CD4-positive, alpha-beta T cell treated with Interferon gamma for 1 hour (primary cell): ENCODE data around the gene CLEC6A.
A peak's percentile ranks its signal among the peaks of the same experiment; 100 is the strongest.
"Not testable (repeated sequence)": the region's sequence is repeated elsewhere in the genome, so short reads cannot be mapped to it uniquely, and the experiment has no call there.

ENCODE experiments used
- DNase-seq: peaks from one replicate; pipeline ENCODE4 v3.0.0-alpha.2; 2020

CLEC6A gene

GRCh38 chr12:8455727-8456360 lies at the start of gene CLEC6A:
CLEC6A (plus strand) TSS chr12:8455962; CDS start chr12:8456112, 150 bp downstream.
- DNase-seq, result no peak

GRCh38 chr12:8419576-8419975 lies 36.2 kb upstream of the CLEC6A start:
- peak; percentile 47 for DNase-seq

GRCh38 chr12:8420506-8420905 lies 35.3 kb upstream of the CLEC6A start:
- DNase-seq, result no peak

DNA sequence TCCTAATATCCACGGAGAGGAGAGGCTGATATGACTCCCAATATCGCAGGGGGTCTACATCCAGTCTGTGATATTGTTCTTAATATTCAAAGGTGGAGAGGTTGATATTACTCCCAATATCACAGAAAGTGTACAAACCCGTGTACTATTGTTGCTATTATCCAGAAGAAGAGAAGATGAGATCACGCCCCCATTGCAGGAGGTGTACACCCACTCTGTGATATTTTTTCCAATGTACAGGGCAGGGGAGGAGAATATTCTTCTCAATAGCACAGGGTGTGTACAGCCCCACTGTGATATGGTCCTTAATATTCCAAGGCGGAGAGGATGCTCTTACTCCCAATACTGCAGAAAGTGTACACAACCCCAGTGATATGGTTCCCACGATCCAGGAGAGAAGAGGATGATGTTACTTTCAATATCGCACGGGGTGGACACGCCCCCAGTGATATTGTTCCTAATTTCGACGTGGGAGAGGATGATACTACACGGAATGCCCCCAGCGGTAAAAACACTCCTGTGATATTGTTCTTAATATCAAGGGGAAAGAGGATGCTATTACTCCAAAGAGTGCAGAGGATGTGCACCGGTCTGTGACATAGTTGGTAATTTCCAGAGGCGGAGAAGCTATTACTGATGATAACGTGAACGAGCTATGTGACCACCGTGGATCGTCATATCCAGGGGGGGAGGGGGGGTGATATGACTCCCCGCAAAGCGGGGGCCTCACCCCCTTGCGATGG lies 11.1 kb upstream of the CLEC6A start:
- not testable (repeated sequence) for DNase-seq

DNA sequence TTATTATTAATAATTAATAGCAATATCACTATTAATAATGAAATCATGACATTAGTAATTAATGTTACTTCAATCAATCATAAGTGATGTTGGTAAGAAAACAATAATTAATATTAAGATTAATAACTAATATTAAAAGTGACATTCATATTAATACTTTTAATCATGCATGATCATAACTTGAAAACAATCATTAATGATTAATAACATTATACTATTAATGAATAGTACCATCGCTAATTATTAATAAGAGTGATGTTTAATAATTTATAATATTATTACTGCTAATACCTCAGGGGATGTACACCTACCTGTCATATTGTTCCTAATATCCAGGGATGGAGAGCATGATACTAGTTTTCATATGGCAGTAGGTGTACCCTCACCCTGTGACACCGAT lies 10.0 kb upstream of the CLEC6A start:
- DNase-seq, result no peak

- DNase-seq, result no peak
These were observed 8.9 kb upstream of the CLEC6A start for GRCh38 chr12:8446642-8447547.

DNA sequence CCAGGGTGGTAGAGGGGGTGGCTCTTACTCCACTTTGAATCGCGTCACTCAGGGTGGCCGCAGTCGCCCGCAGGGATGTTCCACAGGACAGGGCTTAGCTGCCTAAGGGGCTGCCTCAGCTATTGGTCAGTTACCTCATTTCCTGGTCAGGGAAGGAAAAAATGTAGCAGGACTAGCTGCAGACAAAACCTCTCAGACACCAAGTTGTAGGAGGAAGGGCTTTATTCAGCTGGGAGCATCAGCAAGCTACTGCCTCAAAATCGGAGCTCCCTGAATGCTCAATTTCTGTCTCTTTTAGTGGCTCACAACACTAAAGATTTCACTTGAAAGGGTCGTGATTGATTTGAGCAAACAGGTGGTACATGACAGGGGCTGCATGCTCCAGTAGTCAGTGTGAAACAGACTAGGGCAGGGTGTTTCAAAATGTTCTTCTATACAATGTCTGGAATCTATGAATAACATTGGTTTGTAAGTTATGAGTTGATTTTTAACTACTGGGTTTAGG lies 6.4 kb upstream of the CLEC6A start:
- DNase-seq, result no peak

DNA sequence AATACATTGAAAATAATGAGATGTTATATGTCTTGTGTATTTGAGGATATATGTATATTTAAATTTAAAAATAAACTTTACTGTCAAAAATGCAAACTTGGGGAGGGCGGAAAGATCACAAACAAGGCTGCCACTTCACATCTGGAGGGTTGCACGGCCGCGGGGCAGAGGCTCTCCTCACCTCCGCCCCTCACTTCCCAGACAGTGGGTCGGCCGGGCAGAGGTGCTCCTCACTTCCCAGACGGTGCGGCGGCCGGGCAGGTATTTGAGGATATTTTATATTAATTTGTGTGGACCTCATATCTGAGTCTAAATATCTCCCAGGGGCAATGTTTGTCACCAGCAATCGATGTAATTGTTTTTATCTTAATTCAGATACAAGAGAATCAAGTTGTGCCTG lies 3.7 kb upstream of the CLEC6A start:
- DNase-seq, result no peak

- peak; percentile 54 for DNase-seq
These were observed 2.7 kb upstream of the CLEC6A start for GRCh38 chr12:8453021-8453513.

DNA sequence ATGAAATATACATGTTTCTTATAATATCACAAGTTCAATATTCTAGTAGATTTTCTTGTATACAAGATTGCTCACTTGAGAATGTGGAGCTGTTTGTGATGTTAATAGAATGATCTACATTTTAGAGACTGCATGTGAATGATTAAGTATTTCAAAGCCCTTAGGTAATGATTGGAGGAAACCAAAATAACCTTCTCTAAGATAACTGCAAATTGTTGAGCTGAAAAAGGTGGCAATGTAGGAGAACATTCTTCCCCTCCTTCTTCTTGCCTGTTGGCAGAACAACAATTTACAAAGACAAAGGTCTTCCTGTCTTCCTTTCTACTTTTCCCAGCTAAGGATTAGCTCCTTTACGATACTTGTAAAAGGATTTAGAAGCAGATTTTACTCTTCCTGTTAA lies 2.0 kb upstream of the CLEC6A start:
- DNase-seq, result no peak

DNA sequence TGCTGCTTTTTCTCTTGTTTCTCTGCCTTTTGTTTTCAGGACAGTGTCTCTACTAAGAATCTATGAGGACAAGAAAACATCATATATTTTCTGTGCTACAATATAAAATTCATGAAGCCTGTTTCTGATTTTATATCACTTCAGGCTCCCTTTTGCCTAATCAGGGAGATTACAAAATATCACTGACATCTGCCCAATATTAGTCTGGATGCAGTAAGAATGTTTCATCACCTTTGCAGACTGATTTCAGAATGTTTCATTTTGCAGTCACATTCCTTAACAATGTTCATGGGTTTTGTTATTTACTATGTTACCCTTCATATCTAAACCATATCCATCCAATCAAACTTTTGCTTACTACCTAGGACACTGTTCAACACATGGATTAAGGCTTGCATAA lies 491 bp upstream of the CLEC6A start:
- no peak for DNase-seq

DNA sequence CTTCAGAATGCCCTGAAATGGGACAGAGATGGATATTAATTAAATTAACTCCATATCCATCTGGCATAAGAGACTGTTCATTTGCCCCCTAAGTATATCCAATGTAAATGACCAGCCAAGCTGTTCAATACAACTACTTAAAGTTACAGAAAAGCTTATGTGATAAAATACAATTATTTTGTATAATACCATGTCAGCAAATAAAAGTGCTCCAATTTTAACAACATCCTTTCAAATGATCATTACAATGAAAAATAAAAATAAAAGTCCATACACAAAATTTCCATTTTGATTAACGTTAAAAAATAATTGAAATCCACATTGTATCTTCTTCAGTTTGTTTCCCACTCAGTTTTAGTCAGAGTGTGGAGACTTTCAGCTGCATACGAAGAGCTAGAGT lies 5.7 kb downstream of the CLEC6A start:
- DNase-seq, result no peak

GRCh38 chr12:8465301-8465996 lies 9.7 kb downstream of the CLEC6A start:
- no peak for DNase-seq

DNA sequence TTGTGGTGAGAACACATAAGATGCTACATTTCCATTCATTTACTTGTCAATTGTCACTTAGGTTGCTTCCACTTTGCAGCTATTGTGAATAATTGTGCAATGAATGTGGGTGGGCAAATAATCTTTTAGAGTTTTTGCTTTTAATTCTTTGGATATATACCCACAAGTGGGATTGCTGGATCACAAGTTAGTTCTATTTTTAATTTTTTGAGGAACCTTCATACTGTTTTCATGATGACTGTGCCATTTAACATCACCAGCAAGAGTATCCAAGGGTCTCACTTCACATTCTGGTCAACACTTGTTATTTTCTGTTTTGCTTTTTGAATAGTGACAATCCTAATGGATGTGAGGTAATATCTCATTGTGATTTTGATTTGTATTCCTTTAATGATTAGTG lies 10.5 kb downstream of the CLEC6A start:
- DNase-seq, result no peak

- DNase-seq, result no peak
These were observed 15.3 kb downstream of the CLEC6A start for GRCh38 chr12:8471090-8471489.

GRCh38 chr12:8475508-8476203 lies 19.9 kb downstream of the CLEC6A start:
- no peak for DNase-seq

DNA sequence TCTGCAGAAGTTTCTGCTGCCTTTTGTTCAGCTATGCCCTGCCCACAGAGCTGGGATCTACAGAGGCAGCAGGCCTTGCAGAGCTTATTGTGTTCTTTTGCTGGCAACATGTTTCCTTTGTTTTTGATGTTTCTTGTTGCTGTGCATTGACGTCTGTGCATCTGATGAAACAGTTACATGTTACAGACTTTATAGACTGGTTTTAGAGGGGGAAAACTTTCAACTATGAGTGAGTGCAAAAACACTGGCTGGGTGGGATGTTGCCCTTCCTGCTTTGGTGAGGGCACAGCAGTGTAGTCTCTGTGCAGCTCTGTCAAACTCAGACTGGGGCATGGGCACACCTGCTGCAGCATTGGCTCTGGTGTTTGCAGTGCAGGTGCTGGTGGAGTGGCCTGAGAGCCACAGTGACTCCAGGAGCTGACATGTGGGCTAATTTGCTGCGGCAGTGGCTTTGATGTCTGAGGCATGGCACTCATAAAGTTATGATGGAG lies 26.9 kb downstream of the CLEC6A start:
- DNase-seq, result no peak

DNA sequence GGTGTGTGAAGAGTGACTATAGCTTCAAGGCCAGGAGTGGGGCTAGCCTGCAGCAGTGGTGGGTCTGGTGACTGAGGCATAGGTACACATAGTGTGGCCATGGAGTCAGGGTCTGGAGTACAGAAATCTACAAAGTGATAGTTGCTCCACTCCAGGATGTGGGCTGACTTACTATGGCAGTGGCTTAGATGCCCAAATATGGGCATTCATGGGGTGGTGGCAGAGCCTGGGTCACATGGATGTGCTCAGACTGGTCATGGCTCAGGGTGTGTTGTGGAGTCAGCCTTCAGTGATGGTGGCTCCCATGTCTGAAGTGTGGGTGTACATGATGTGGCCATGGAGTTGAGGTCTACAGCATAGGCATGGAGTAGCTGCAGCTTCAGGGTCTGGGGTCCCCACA lies 27.3 kb downstream of the CLEC6A start:
- no peak for DNase-seq

- DNase-seq, result no peak
These were observed 36.1 kb downstream of the CLEC6A start for GRCh38 chr12:8491646-8492530.

GRCh38 chr12:8493084-8493483 lies 37.3 kb downstream of the CLEC6A start:
- DNase-seq, result peak; percentile 50

DNA sequence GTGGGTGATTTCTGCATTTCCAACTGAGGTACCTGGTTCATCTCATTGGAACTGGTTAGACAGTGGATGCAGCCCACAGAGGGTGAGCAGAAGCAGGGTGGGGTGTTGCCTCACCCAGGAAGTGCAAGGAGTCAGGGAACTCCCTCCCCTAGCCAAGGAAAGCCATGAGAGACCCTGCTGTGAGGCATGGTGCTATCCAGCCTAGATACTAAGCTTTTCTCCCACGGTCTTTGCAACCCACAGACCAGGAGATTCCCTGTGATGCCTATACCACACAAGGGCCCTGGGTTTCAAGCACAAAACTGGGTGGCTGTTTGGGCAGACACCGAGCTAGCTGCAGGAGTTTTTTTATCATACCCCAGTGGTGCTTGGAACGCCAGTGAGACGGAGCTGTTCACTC lies 39.9 kb downstream of the CLEC6A start:
- not testable (repeated sequence) for DNase-seq
